GM12892 (cell line): ENCODE data around the gene FBXO36.

Source experiments
- POLR2A ChIP-seq: IDR thresholded peaks from 2 replicates; pipeline ENCODE4 v1.6.1; 2011; ENCODE audit warnings: low read depth, low read length, control low read depth
- POLR2AphosphoS5 ChIP-seq: IDR thresholded peaks from 2 replicates; pipeline ENCODE4 v1.6.1; 2011; ENCODE audit warnings: low read depth, low read length, control low read depth

GRCh38 chr2:229887441-229887840 lies 34.9 kb upstream of the FBXO36 start:
- TF ChIP-seq POLR2AphosphoS5 = no peak
- TF ChIP-seq POLR2A = no peak
